ENCODE results near the gene TLX2. TPM values are rescaled to one million over a fixed set of nuclear protein-coding genes. Genes with fewer than 3 reads are reported as not detected.

Gene TLX2
- total RNA-seq, 1 experiment from 2014 or later = not detected

GRCh38 chr2:74548285-74548899 is 34.1 kb downstream of the TLX2 start:
- CTCF ChIA-PET = interaction anchor here (0.7 kb wide), 2 partner anchors 49 to 64 kb away, joined by 3 to 4 read pairs; partner anchors contain the start of gene LBX2
- ATAC-seq (no peak), DNase-seq (ENCODE audit: low read depth, low spot score) (no peak)
- no TSS peak for BruUV-seq (replicated peaks)
- TF ChIP-seq SIN3A (IDR thresholded peaks at IDR 0.05; ENCODE audit: borderline replicate concordance, insufficient read depth, low read depth, low read length) = no peak
- TF ChIP-seq CTCF (IDR thresholded peaks at IDR 0.05) = no peak
- no peak for TF ChIP-seq REST (IDR thresholded peaks at IDR 0.05; ENCODE audit: insufficient read depth in 1 of 2, low read depth in 2 of 2, low read length in 1 of 2)
- TF ChIP-seq TCF7L2 (IDR thresholded peaks at IDR 0.05; ENCODE audit: low read depth, low read length) = no peak; the same call in 1 of the 2 replicates
- TF ChIP-seq POLR2AphosphoS5 (IDR thresholded peaks at IDR 0.05; ENCODE audit: low read depth, low read length) = no peak
- Histone ChIP-seq H3K4me1 (ENCODE audit: control insufficient read depth, insufficient read depth, low read length) (peaks cover 18% of the 10 kb centered on the region), H3K27me3 (ENCODE audit: control insufficient read depth, insufficient read depth, low read length) (no peaks in the 10 kb centered on the region; the same call in 1 of the 2 replicates), H3K27ac (ENCODE audit: low read length) (peak overlapping the region; percentile 73), H3K9me3 (ENCODE audit: control insufficient read depth, insufficient read depth, low read depth, low read length) (no peaks in the 10 kb centered on the region), H3K36me3 (ENCODE audit: control insufficient read depth, insufficient read depth, low read length) (no peaks in the 10 kb centered on the region), H3K4me3 (ENCODE audit: low read depth in 2 of 2, low read length in 2 of 2) (peak overlapping the region; percentile 70 to 80)
- POLR2A ChIA-PET = no interaction called here
- intact Hi-C loops (cut with micrococcal nuclease; ENCODE audit: unreplicated experiment) = no loop called here
- in situ Hi-C loops (cut with HindIII; ENCODE audit: low pct_unique_long_range_greater_than_20kb, low sequenced_read_pairs) = no loop called here

GRCh38 chr2:74548900-74549826 is 34.9 kb downstream of the TLX2 start:
- TF ChIP-seq REST (IDR thresholded peaks at IDR 0.05; ENCODE audit: insufficient read depth in 1 of 2, low read depth in 2 of 2, low read length in 1 of 2) (no peak), CTCF (IDR thresholded peaks at IDR 0.05) (no peak), SIN3A (IDR thresholded peaks at IDR 0.05; ENCODE audit: borderline replicate concordance, insufficient read depth, low read depth, low read length) (0 out of 2 replicates have a peak, but pooled peaks have one; percentile 32), POLR2AphosphoS5 (IDR thresholded peaks at IDR 0.05; ENCODE audit: low read depth, low read length) (peak; percentile 70), TCF7L2 (IDR thresholded peaks at IDR 0.05; ENCODE audit: low read depth, low read length) (peak; percentile 57; the same call in 1 of the 2 replicates)
- Histone ChIP-seq H3K9me3 (ENCODE audit: control insufficient read depth, insufficient read depth, low read depth, low read length) (no peaks in the 10 kb centered on the region), H3K27me3 (ENCODE audit: control insufficient read depth, insufficient read depth, low read length) (no peaks in the 10 kb centered on the region; the same call in 1 of the 2 replicates), H3K27ac (ENCODE audit: low read length) (peak overlapping the region; percentile 80), H3K4me3 (ENCODE audit: low read depth in 2 of 2, low read length in 2 of 2) (peak overlapping the region; percentile 70 to 80), H3K4me1 (ENCODE audit: control insufficient read depth, insufficient read depth, low read length) (peaks cover 23% of the 10 kb centered on the region), H3K36me3 (ENCODE audit: control insufficient read depth, insufficient read depth, low read length) (no peaks in the 10 kb centered on the region)
- ChIA-PET POLR2A (no interaction called here), CTCF (no interaction called here)
- peak; percentile 91 for ATAC-seq
- intact Hi-C loops (cut with micrococcal nuclease; ENCODE audit: unreplicated experiment) (no loop called here), in situ Hi-C loops (cut with HindIII; ENCODE audit: low pct_unique_long_range_greater_than_20kb, low sequenced_read_pairs) (no loop called here)
- no peak for DNase-seq (ENCODE audit: low read depth, low spot score)
- no TSS peak for BruUV-seq (replicated peaks)

All from Panc1 (cell line).